ENCODE measurements around the gene BBC3. TPM values are rescaled to one million over a fixed set of nuclear protein-coding genes. Genes with fewer than 3 reads are reported as not detected.

Gene BBC3
- polyA plus RNA-seq, 1 donor (not counting 4 experiments of a cell fraction or from before 2014, with no cell fraction given) = 1.1 TPM

- no peaks in the 10 kb centered on the region for H3K9me3 ChIP-seq (ENCODE audit: control insufficient read depth, low read depth, low read length)
- H4K20me1 ChIP-seq (ENCODE audit: control insufficient read depth, extremely low read depth, insufficient read depth, low read length) = no peaks in the 10 kb centered on the region
- no peak overlapping the region for H3K4me2 ChIP-seq (ENCODE audit: control insufficient read depth, extremely low read depth, insufficient read depth, low read depth, low read length)
- no peaks in the 10 kb centered on the region for H3K79me2 ChIP-seq (ENCODE audit: control insufficient read depth, insufficient read depth, low read length)
- H3K4me1 ChIP-seq (ENCODE audit: control insufficient read depth, extremely low read depth, insufficient read depth, low read length) = peaks cover 11% of the 10 kb centered on the region
- no peaks in the 10 kb centered on the region for H3K9me1 ChIP-seq (ENCODE audit: control insufficient read depth, extremely low read depth, insufficient read depth, low read length)
- peak overlapping the region; percentile 54 for H3K9ac ChIP-seq (ENCODE audit: control insufficient read depth, extremely low read depth, insufficient read depth, low read length)
- TF ChIP-seq EZH2 (IDR thresholded peaks at IDR 0.05; ENCODE audit: low read length) (no peak), CTCF (optimal IDR thresholded peaks at IDR 0.05 in 1 of 3, IDR thresholded peaks at IDR 0.05 in 1 of 3, conservative IDR thresholded peaks at IDR 0.05 in 1 of 3; ENCODE audit: extremely low read depth in 1 of 3, insufficient read depth in 2 of 3, low read length in 3 of 3) (no peak)
- H3K27me3 ChIP-seq (ENCODE audit: control insufficient read depth, extremely low read depth, insufficient read depth, low read length) = no peaks in the 10 kb centered on the region
- FAIRE-seq (no peak), DNase-seq (ENCODE audit: low read depth, low spot score) (no peak)
- dilution Hi-C loops (cut with MboI; ENCODE audit: extremely low pct_ligation_motif_present, low sequenced_read_pairs) = no loop called here
- H3K36me3 ChIP-seq (ENCODE audit: control insufficient read depth in 2 of 2, extremely low read depth in 1 of 2, insufficient read depth in 2 of 2, low read length in 2 of 2) = peaks cover 1 to 9% of the 10 kb centered on the region in 2 experiments
- no peak overlapping the region for H2AFZ ChIP-seq (ENCODE audit: control insufficient read depth, low read length)
- no peak overlapping the region for H3K27ac ChIP-seq (ENCODE audit: control insufficient read depth, insufficient read depth, low read length)
- H3K4me3 ChIP-seq (ENCODE audit: control insufficient read depth in 2 of 3, extremely low read depth in 1 of 3, insufficient read depth in 2 of 3, low read depth in 1 of 3, low read length in 3 of 3) = no peak overlapping the region
Measured at GRCh38 chr19:47275791-47276461, 44.9 kb upstream of the BBC3 start.

- Histone ChIP-seq H3K4me3 (ENCODE audit: control insufficient read depth in 2 of 3, extremely low read depth in 1 of 3, insufficient read depth in 2 of 3, low read depth in 1 of 3, low read length in 3 of 3) (peak overlapping the region; percentile 16 to 56 (median 55)), H3K4me1 (ENCODE audit: control insufficient read depth, extremely low read depth, insufficient read depth, low read length) (peaks cover 11% of the 10 kb centered on the region), H3K9me1 (ENCODE audit: control insufficient read depth, extremely low read depth, insufficient read depth, low read length) (no peaks in the 10 kb centered on the region), H3K36me3 (ENCODE audit: control insufficient read depth in 2 of 2, extremely low read depth in 1 of 2, insufficient read depth in 2 of 2, low read length in 2 of 2) (peaks cover 2 to 14% of the 10 kb centered on the region in 2 experiments), H3K4me2 (ENCODE audit: control insufficient read depth, extremely low read depth, insufficient read depth, low read depth, low read length) (peak overlapping the region; percentile 67), H2AFZ (ENCODE audit: control insufficient read depth, low read length) (no peak overlapping the region), H3K27ac (ENCODE audit: control insufficient read depth, insufficient read depth, low read length) (no peak overlapping the region), H3K9ac (ENCODE audit: control insufficient read depth, extremely low read depth, insufficient read depth, low read length) (peak overlapping the region; percentile 54), H3K27me3 (ENCODE audit: control insufficient read depth, extremely low read depth, insufficient read depth, low read length) (no peaks in the 10 kb centered on the region), H3K79me2 (ENCODE audit: control insufficient read depth, insufficient read depth, low read length) (no peaks in the 10 kb centered on the region), H3K9me3 (ENCODE audit: control insufficient read depth, low read depth, low read length) (no peaks in the 10 kb centered on the region), H4K20me1 (ENCODE audit: control insufficient read depth, extremely low read depth, insufficient read depth, low read length) (no peaks in the 10 kb centered on the region)
- dilution Hi-C loops (cut with MboI; ENCODE audit: extremely low pct_ligation_motif_present, low sequenced_read_pairs) = no loop called here
- TF ChIP-seq CTCF (optimal IDR thresholded peaks at IDR 0.05 in 1 of 3, IDR thresholded peaks at IDR 0.05 in 1 of 3, conservative IDR thresholded peaks at IDR 0.05 in 1 of 3; ENCODE audit: extremely low read depth in 1 of 3, insufficient read depth in 2 of 3, low read length in 3 of 3) = no peak
- FAIRE-seq (no peak), DNase-seq (ENCODE audit: low read depth, low spot score) (no peak)
Measured at GRCh38 chr19:47274891-47275761, 44.1 kb upstream of the BBC3 start.
